Activated naive CD4-positive, alpha-beta T cell treated with Interleukin-2 at 50 U/mL for 16 hours (primary cell): Measurements from ENCODE around the gene ZBTB7C.

Experiments used
- DNase-seq: peaks from one replicate; pipeline ENCODE4 v3.0.0-alpha.2; 2020

The ZBTB7C gene

GRCh38 chr18:48417985-48418384, 8.8 kb upstream of the ZBTB7C start:
- DNase-seq: no peak

GRCh38 chr18:48413342-48413741, 4.2 kb upstream of the ZBTB7C start:
- DNase-seq: no peak

DNA sequence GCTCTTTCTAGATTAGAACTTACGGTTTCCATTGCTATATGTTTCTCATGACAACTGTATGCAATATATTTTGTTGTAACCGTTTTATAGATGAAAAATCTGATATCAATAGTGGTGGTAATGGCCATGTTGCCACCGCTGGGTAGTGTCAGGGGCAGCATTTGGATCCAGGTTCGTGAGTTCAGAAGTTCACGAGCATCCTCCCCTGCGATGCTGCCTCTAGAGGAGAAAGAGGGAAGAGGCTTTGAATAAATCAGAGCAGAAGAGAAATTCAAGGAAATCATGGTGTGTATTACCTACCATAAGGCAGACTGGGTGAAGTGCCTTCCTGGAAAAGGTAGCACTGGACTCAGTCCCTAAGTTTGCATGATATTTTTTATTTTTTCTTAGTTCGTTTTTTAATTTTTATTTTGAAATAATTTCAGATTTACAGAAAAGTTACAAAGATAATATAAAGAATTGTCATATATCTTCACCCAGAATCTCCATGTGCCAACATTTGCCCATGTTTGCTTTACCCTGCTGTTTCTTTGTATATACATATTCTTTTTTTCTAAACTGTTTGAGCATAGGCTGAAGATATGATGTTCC, 3.3 kb upstream of the ZBTB7C start:
- peak; percentile 16 for DNase-seq

DNA sequence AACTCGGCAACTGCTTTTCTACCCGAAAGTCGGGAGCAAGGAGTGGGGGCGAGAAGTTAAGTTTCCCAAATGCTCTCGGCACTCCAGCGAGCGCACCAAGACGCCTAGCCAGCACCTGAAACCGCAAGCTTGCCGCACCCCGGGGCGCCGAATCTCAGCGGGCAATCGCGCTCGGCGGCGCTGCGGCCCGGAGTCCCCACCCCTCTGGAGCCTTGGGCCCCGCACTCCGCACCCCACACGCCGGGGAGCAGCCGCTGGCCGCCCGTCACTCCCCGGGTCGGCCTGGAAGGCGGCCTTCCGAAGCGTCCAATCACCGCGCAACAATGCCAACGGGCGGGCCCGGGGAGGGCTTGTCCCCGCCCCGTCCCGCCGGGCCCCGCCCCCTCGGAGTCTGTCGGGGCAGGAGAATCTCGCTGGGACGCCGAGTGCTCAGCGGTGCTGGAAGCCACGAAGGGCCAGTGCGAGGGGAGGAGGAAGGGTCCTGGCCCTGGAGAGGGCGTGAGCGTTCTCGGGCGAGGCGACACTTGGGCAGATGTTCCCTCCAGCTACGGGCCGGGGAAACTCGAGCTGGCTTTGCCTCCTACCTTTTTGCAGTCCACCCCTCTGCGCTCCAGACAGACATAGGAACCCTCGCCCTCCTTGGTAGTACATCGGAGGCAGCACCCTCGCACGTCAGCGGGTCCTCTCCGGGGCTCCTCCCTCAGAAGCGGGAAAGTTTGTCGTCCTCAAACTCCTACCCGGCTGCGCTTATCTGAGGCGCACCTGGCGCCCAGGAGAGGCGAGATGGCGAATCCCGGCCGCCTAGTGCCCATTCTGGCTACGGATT, 1.1 kb upstream of the ZBTB7C start:
- peak; percentile 75 for DNase-seq

DNA sequence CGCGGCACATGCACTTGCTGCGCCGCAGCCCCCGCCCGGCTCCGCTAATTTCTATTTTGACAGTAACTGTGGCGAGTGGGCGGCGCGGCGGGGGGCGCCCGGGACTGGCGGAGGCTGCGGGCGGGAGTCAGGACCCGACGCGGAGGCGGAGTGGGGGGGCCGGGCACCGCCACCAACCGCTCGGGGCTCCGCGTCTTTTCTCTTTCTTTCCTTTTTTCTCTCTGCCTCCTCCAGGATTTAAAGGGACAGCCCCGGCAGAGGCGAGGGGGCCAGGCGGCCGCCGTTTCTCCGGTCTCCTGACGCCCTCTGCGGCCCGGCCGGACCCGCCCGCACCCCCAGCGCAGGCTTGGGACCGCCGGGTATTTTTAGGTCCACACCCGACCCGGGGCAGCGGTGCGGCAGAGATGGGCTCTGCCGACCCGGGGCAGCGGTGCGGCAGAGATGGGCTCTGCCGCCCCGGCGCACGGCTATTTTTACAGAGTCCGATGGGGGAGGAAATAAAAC, 460 bp upstream of the ZBTB7C start:
- peak; percentile 21 for DNase-seq

DNA sequence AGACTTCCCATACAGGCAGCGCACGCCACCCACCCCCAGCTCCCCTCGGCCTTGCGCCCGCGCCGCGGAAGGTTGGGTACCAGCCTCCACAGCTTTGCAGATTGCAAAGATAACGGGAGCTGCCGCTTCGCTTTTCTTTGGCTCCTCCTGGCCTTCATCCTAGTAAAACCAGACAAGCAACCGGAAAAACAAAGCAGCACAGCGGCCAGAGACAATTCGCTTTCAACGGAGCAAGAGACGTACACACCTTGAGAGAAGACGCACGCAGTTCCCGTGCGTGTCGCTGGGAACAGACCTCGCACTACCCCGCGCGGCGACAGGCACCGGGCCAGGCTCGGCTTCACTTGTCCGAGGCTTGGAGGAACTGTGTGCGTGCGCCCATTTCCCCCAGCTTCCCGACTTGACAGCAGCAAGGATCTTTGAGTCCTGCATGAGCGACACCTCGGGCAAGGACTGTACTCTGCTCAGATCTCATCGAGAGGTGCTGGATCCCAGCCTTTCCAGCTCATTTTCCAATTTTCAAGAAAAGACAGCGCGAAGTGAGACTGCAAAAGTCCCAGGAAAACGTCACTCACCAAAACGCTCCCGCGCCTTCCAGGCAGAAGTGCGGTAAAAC, 964 bp downstream of the ZBTB7C start:
- DNase-seq: no peak

DNA sequence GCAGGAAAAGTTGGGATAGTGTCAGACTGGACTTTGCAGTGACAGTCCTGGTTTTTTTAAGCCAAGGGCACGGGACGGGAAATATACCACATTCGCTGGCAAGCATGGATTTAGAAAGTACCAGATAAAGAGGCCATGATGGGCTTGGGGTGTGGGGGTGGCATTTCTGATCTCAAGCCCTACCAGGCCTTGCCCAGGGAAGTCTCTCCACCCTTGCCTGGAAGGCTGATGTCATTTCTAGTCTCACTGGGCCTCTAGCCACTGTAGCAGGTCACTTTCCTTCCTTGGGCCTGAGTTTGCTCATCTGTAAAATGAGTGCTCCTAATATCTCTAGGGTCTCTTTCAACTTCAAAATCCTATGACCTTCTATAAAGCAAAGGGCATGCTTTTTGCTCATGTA, 1.8 kb downstream of the ZBTB7C start:
- DNase-seq: no peak

- DNase-seq: no peak
These were observed 3.2 kb downstream of the ZBTB7C start for GRCh38 chr18:48405978-48406377.

DNA sequence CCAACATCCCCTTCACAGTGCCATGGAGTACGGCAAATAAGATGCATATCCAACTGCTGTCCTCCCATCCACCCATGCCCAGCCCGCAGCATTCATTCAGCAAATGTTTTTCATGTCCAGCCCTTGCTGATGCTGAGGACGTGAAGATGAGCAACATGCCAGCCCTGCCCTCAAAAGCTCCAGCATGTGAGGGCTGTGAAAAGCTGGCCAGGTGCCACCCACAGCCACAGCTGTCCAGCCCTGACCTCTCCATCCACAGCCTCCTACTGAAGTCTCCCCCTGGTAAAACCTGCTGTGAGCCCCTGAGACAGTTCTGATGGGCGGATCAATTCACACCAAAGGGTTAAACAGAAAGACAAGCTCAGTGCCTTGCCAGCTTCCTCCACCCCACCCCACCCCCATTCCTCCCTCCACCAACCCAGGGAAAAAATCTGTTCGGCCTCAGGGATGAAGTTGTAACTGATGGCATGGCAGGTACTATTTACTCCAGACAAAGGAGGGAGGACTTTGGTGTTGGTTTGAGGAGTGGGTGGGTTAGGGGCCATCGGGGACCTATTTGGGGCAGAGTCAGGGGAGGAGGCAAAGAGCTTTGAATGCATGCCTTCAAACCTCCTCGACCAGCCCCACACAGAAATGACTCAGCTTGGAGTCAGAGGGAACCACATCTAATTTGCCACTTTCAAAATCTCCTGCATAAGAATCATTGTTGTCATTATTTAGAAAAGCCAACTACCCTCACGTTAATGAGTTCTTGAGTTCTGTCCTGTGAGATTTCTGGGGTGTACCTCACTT, 4.3 kb downstream of the ZBTB7C start:
- peak; percentile 6 for DNase-seq

- DNase-seq: no peak
These were observed 6.2 kb downstream of the ZBTB7C start for GRCh38 chr18:48402953-48403352.

DNA sequence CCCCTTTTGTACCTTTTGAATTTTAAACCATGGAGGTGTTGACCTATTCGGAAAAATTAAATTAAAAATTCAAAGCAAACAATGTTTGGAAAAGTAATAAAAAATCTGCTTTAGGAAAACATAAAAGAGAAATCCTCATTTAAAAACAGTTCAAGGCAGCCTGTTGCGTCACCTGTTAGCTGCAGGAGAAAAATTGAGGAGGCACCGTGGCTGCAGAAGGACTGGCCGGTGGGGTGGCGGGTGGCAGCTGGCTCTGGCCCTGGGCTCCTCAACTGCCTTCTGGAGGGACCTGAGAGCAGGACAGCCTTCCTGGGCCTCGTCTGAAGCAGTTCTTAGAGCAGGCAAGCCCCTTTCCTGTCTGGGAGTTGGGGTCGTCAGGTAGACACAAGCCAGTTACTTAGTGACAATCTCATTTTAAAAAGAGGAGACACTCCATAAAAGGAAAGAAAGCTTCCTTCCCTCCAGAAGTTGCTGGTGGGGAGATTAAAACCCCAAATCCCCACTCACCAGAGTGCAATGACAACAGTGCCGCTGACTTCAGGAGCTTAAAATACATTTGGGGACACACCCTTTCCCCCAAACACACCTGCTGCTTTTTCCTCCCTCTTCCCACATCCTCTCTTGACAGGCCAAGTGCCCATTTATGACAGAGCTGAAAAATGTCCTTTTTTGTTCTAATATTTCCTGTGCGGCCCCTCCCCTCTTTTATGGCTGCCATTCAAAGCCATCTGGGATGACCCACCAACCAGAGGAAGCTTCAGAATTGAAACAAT, 9.7 kb downstream of the ZBTB7C start:
- DNase-seq: no peak

DNA sequence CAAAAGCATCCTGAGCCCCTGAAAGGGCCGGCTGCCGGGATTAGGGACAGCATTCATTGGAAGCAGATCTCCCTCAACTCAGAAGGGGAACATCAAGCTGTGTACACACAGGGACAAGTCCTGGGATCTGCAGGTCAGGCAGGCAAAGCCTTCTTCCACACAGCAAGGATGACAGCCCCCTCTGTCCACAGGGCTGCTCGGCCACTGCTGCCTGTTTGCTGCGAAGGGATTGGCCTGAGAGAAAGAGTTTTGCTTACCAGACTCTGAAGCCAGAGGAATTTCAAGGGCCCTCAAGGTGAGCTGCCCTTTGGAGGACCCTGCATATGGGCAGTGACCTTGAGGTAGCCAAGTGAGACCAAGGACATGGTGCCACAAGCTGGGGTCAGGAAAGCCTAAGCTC, 11.1 kb downstream of the ZBTB7C start:
- DNase-seq: no peak

DNA sequence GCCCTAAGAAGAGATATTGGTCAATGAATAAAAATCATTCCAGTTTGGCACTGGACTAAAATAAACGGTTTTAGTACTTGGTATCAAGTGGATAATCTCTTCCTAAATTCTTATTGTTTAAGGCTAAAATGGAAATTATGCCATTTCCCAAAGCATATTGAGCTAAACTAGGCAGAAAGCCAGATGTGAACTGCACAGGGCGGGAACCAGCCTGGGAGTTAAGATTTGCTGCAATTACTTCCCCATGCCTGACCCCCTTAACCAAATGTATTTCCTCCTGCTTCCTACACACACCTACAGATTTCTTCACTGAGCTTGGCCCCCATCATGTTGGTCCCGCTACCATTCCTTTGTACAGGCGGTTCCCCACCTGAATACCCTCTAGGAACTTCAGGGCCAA, 12.2 kb downstream of the ZBTB7C start:
- DNase-seq: no peak

DNA sequence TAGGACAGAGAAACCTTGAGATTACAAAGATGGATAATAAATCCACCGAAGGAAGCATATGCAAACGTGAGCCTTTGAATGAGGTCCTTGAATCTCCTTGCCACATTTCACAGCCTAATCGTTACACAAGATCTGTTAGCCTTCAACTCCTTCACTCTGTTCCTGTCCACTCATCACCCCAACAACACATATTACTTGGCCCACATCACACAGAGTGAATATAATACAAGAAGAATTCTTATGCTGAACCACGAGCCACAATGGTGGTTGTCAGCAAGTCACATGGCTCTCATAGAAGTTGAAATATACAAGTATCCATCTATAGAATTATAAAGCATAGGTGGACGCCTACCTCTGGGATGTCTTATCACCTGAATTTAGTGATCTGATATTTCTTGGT, 12.6 kb downstream of the ZBTB7C start:
- DNase-seq: no peak

DNA sequence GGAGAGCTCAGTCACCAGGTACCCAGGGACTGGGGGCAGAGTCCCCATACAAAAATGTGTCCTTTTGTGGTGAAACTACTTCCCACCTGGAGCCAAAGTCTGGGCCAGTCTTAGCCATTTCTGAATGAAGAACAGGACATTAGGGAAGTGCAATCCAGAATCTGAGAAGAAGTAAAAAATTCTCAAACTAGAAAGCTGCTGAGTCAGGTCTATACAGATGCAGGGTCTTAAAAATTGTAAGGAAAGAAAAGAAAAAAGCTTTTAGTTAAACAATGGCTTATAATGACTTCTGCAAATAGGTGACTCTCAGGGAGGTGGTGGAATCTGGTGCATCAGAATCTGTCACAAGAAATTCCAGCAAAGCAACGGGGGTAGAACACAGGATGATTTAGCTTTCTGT, 13.5 kb downstream of the ZBTB7C start:
- DNase-seq: no peak

GRCh38 chr18:48394176-48394575, 15.0 kb downstream of the ZBTB7C start:
- DNase-seq: no peak

DNA sequence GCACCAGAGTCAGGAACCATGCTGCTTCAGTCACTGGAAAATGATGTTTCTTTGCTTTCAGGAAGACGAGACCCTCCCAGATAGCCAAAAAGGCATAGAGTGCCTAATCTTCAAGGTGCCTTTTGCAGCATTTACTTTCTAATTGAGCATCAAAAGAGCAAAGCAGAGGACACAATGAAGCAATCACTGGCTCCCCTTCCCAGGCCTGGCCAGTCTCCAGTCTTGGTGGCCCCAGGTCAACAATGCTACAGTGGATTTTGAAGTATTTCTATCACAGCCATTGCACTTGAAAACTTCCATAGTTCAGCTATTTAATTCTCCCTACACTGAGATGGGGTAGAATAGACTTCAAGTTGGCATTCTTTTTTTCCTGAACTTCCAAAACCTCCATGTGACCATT, 15.4 kb downstream of the ZBTB7C start:
- no peak for DNase-seq

DNA sequence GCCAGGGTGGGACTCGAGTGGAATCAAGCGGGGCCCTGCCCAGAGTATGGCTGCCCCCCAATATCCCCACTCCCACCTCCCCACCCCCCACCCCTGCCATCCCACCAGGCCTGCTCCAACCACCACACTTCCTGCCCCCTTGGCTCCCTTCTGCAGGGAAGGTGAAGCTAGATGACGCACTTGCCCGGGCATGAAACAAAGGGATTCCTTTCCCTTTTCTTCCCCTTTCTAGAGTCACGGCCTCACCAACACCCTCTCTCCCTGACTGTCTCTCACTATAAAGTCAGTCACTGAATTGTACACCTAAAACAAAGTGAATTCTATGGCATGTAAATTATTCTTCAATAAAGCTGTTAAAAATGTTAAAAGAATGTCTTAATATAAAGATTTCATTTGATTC, 16.0 kb downstream of the ZBTB7C start:
- DNase-seq: no peak

GRCh38 chr18:48392268-48392667, 16.9 kb downstream of the ZBTB7C start:
- DNase-seq: no peak

DNA sequence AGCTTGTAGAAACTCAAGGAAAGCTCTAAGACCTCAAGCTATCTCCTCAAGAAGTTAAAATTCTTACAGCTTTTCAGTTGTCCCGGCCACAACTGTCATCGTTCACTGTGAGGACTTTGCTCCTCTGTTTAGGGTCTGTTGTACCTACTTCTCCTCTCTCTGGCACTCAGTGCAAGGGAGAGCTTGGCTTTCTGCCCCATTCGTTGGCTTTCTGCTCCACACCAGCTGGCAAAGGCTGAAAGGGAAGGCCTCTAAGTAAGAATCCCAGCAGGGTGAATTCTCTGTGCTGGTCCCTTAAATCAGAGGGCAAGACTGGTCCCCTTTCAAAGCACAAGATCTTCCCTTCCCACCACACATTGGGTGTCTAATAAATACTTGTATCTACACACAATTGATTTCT, 17.3 kb downstream of the ZBTB7C start:
- DNase-seq: no peak

DNA sequence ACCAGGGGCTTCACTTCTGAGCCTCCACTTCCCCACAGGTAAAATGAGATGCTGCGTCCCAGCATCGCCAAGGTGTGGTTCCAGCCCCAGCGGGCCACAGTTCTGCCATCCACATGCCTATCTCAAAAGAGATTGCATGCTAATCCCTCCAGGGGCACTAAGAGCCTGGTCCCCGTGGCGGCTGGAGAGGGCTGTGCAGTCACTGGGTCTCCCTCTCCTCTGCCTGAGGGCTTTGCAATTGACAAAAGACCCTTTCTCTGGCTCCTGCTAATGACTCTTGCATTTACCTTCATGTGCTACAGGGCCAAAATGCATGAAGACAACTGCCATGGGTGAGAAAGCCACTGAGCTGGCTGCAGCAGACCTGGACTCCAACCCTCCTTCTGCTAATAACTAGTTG, 18.5 kb downstream of the ZBTB7C start:
- no peak for DNase-seq

- no peak for DNase-seq
These were observed 20.7 kb downstream of the ZBTB7C start for GRCh38 chr18:48388478-48388877.

DNA sequence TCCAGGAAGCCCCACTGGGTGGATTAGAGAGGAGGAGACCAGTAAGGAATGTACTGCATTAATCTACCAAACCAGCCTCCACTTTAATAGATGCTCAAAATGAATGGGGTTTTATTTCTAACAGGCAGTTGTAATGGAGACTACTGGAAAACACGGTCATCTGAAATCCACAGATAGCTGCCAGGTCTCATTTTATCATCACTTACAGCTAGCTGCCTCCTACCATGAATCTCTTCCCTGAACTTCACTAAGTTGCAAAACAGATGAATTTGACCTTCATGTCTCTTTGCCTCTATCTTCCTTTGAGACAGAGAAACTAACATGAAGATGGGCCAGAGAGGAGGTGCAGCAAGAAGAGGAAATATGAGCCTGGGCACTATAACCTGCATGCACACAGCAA, 21.9 kb downstream of the ZBTB7C start:
- DNase-seq: no peak
